GM04503 (cell line): ENCODE data around the gene ZNF415.
"Not testable (repeated sequence)": the region's sequence is repeated elsewhere in the genome, so short reads cannot be mapped to it uniquely, and the experiment has no call there.

Experiments used
- DNase-seq: peaks from one replicate; pipeline ENCODE4 v3.0.0-alpha.2; 2012; ENCODE audit warnings: low read depth

Gene ZNF415

DNA sequence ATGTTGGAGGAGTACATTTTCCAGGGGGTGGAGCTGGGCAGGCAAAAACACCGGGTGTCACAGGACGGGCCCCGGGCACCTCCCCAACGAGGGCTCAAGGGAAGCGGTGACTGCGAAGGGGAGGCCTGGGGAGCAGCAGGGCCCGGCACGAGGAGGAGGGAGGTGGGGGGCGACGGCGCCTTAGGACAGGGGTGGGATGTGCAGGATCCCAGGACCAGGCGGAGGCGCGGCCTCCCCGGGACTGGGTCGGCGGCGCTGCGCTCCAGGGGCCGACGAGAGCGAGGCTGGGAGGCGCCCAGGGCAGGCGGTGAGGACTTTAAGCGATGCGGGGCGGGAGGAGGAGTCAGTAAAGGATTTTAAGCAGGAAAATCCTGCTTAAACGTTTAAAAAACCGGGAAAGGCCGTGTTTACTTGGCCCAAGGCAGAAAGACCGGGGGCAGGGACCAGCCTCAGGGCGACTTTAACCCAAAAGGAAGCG is 29.9 kb downstream of the ZNF415 start:
- peak; percentile 18 for DNase-seq

DNA sequence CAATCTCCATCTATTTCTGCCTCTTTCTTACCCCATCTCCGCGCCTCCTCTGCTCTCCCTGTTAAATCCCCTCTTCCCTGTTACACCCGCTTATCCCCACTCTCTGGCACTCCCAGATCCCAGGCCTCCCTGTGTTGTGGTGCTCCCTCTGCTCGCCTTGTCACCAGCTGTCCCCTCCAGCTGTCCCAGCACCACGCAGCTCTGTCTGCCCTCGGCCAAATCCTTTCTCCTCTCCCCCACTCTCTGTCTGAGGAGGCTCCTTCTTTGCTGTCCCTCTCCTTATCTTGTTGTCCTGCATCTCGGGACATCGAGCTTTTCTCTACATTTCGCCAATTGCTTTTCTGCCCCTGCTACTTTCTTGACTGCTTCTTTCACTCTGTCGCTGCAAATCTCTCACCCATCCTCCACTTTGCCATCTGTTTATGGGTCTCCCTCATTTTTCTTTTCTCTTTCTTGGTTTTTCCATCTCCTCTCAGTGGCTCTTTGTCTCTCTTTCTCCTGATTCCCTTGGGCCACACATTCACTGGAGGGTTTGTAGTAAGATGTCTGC is 30.4 kb downstream of the ZNF415 start:
- no peak for DNase-seq

DNA sequence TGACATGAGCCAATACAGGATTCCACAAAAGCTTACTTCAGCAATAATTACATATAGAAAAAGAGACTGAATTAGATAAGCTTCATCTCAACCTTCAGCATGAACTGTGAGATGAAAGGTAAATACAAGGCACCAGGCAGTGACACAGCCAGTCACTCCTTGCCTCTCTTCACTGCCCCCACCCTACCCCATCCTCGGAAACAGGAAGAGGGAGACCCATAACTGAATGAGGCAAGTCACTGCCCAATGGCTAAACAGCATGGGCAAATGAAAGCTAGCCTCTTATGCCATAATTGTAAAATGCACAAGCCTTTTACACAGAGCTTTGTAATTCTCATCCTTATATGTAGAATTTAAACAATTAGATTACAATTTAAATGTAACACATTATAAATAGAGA is 31.2 kb downstream of the ZNF415 start:
- DNase-seq: no peak

DNA sequence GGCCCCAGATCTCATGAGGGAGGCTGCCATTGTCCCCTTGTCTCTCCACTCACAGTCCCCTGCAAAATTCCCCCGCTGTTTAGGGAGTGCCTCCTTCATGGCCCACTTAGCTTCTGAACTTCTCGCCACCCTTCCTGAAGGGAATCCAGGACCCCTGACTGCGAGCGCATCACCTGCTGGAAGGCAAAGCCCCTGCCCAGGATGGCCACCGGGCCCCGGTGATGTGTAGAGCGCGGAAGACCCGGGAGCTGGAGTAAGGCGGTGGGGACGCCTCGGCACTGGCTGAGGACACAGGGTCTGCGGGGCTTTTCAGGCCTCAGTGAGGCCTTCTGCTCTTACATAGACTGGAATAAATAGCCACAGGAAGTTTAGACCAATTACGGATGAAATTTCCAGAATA is 34.1 kb downstream of the ZNF415 start:
- not testable (repeated sequence) for DNase-seq

DNA sequence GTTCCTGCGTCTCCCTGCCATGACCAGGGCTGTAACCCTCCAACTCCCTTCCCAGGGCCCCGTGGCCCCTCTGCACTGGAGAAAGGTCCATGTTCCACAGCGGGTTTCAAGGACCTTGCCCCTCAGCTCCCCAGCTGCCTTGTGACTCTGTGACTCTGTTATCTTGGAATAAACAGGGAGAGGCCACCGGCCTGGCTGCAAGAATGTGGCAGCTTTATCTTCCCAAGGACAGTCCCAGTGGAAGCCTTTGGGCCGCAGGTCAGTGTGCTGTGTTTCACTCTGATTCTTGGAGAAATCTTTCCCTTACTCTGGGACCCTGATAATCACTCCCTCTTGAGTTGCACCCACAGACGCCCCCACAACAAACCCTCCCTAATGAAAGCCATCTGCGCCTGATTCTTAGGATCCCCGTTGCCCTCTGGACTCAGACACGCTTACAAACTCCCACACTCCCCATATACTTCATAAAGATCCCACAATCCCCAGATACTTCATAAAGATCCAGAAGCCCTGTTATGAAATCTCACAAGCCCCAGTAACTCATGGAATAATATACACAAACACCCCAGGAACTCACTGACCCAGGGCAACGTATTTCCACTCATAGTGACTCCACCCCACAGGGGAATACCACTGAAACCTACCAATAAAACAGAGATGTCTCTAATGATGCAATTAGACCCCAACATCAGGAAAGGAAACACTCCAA is 35.6 kb downstream of the ZNF415 start:
- DNase-seq: not testable (repeated sequence)

DNA sequence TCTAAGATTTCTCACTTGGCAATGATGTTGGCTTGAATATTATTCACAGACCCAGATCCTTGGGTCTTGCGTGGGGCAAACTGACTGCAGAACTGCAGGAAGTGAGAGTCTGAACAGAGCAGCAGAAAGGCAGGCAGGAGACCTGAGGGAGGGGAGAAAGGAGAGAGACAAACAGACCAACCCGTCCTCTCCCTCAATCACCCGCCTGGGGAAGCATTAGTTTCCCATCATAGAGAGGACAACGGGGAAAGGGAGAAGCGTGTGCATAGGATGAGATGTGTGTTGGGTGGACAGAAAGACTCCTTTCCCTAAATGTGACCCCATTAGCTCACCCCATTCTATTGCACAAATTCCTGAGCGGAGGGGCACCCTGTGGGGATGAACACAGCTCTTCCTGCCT is 36.1 kb downstream of the ZNF415 start:
- DNase-seq: not testable (repeated sequence)

DNA sequence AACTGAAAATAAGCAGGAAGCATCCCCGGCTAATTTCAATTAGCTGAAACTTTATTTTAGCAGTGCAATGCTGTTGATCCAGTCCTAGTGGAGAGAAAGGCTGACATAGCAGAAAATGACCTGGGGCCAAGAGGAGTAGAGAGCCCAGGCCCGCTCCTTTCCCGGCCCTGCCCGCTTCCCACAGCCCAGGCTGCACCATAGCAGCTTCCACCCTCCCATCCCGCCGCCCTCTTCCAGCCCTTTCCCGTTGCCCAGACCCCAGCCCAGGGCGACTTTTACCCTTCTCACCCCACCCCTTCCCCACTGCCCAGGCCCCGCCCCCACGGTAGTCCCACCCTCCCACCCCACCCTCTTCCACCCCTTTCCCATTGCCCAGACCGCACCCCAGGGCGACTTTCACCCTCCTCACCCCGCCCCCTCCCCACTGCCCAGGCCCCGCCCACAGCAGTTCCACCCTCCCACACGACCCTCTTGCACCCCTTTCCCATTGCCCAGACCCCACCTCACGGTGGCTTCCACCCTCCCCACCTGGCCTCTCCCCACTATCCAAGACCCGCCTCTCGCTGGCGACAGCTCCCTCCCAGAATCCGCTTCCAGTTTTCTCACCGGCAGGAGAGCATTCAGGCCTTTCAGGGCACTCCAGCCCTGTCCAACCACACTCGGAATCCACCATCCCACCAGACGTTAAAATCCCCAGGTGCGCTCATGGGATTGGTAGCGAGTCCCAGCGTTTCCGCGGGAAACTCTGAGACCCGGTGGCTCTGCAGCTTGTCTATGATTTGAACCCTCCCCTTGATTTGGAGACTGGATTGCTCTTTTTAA is 37.7 kb downstream of the ZNF415 start:
- no peak for DNase-seq

DNA sequence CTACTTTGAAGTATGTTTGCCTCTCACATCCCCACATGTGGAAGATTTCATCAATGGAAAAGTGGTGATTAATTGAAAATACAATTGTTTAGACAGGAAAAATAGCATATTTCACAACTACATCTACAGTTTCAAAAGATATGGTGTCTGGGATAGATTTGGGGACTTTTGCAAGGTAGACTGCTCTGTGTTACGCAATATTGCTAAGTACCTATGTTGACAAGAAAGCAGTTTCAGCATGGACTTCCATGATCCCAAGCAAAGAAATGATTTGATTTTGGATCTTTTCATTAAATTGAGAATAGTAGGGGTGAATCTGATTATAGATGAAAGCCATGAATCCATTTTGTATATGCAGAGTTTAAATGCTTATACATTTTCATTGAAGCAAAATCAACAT is 40.0 kb downstream of the ZNF415 start:
- no peak for DNase-seq

DNA sequence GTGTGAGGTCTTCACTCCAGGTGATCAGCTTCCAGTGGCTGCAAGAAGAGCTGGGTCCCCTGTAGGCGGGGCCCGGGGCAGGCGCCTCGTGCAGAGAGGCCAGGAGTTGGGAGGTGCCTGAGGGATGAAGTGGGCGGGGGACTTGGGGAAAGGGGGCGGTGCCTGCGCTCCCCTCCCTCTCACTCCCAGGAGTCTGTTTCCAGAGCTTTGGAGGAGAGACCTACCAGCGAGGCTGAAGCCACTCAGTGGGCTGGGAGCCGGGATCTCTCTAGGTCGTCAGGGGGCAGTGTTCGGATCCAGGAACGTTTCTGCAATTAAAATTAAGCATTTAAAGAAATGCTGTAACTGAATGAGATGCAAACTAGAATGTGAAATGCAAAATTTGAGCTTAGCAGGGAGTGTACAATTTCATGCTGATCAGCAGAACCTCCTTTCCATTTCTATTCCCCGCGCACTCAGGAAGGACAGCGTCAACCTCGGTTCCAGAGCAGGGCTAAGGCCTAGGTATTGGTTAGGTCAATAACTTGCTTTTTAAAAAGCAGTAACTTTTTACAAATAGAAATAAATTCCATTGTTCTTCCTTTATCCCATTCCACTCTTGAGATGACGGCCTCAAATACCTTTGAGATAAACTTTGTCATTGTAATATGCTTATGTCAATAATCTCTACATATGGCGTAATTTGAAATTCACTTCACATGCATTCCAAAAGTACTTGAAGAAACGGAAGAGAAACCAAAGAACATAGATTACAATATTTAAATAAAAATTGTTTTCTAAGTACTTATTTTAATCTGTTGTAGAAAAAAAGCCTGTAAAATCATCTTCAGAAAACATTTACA is 41.1 kb downstream of the ZNF415 start:
- no peak for DNase-seq

DNA sequence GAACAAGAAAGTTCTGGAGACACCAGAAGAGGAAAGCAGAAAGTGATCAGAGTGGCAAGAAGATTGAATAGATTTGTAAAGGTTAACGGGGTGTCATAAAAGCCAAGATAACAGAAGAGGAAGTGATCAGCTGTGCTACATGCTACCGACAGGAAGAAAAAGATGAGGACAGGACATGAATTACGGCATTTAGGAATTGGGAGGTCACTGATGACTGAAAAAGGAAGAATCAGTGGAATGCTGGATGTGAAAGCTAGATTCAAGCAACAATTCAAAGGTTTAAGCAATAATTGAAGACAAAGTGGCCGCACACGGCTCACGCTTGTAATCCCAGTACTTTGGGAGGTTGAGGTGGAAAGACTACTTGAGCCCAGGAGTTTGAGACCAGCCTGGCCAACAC is 44.6 kb downstream of the ZNF415 start:
- DNase-seq: no peak

DNA sequence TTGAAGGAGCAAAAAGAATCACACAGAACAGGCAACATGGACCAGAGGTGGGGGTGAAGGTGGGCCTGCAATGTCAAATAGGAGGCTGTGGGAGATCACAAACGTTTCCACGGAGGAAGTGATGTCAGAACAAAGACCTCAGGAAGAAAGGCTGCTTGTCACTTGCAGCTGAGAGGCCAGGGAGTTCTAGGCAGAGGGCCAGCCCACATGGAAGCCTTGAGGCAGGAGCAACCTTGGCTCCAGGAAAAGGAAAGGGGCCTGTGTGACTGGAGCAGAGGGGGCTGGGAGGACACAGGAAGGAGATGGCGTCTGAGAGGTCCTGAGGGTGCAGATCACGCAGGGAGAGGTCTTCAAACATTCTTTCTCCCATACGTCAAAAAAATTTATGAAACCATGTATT is 45.8 kb downstream of the ZNF415 start:
- no peak for DNase-seq

DNA sequence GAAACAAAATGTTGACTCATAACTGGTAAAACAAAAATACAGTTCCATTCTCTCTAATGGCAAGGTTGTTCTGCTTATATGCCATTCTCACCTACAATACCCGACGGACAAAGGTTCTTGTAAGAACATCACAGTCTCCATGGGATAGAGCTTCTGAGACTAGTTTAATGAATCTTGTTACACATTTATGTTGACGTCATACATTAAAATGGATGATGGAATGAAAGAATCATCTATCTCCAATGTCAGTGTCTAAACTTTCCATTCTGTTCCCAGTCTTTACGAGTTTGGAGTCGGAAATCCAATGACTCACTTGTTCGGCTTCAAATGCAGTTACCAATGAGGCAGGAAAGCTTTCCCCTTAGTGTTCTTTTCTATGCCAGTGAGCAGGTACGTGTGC is 47.2 kb downstream of the ZNF415 start:
- DNase-seq: no peak

DNA sequence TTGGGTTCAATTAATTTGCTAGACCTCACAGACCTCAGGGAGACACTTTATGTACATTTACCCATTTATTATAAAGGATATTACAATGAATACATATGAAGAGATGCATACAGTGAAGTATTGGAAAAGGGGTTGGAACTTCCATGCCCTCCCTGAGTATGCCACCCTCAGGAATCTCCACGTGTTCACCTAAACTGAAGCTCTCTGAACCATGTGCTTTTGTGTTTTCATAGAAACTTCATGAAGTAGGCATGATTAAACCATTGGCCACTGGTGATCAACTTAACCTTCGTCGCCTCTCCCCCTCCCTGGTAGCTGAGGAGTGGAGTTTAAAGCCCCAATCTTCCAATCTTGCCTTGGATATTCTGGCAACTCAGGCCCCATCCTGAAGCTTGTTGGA is 49.8 kb downstream of the ZNF415 start:
- DNase-seq: no peak

DNA sequence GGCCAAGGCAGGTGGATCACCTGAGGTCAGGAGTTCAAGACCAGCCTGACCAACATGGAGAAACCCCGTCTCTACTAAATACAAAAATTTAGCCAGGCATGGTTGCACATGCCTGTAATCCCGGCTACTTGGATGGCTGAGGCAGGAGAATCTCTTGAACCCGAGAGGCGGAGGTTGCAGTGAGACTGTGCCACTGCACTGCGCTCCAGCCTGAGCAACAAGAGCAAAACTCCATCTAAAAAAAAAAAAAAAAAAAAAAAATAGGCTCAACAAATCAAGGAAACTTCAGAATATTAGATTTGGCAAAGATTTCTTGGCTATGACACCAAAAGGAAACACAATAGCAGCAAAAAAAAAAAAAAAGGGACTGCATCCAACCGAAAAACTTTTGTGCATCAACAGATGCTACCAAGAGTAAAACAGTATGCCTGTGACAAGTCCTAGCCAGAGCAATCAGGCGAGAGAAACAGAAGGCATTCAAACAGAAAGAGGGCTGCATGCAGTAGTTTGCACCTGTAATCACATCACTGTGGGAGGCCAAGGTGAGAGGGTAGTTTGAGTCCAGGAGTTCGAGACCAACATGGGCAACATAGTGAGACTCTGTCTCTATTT is 53.3 kb downstream of the ZNF415 start:
- DNase-seq: no peak

DNA sequence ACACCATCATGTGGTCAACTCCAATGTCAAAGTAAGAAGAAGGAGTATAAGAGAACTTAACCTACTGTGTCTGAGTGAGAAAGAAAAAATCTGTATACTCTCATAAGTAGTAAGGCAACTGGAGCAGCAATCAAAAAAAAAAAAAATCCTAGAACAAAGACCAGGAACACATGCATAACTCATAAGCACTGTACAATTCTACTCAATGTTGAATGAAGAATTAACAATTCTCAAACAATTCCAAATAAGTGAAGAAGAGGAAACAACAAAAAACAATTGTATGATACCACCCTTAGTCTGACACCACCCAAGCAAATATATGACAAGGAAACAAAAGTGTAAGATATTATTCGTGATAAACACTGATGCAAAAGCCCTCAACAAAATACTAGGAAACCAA is 54.0 kb downstream of the ZNF415 start:
- no peak for DNase-seq

DNA sequence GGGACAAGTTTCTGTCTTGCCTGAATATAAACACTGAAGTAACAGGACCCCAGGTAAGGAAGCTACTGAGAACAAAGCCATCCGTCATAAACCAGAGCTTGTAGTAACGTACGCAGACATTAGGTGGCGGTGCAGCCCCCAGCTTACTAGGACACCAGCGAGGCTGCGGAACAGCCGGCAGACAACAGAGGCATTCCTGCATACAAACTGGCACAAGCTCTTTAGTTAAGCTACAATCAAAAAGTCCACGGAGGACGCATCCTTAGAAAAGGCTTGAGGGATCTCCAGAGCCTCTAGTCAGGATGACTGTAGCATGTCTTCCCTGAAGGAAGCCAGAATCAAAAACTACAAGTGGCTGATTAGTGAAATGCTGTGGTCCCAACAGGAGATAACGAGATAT is 55.7 kb downstream of the ZNF415 start:
- DNase-seq: no peak

DNA sequence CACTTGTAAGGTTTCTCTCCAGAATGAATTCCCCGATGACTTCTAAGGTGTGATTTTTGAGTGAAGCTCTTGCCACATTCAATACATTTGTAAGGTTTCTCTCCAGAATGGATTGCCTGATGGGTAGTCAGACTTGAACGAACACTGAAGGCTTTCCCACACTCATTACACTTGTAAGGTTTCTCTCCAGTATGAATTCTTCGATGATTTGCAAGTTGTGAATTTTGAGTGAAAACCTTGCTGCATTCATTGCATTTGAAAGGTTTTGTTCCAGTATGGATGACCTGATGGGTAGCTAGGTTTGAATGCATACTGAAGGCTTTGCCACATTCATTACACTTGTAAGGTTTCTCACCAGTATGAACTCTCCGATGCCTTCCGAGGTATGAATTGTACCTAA is 63.9 kb downstream of the ZNF415 start:
- DNase-seq: no peak

DNA sequence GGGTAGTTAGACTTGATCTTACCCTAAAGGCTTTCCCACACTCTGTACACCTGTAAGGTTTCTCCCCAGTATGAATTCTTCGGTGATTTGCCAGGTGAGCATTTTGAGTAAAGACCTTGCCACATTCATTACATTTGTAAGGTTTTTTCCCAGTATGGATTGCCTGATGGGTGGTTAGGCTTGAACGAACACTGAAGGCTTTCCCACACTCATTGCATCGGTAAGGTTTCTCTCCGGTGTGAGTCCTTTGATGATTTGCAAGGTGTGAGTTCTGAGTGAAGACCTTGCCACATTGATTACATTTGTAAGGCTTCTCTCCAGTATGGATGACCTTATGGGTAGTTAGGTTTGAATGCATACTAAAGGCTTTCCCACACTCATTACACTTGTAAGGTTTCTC is 64.5 kb downstream of the ZNF415 start:
- DNase-seq: no peak

DNA sequence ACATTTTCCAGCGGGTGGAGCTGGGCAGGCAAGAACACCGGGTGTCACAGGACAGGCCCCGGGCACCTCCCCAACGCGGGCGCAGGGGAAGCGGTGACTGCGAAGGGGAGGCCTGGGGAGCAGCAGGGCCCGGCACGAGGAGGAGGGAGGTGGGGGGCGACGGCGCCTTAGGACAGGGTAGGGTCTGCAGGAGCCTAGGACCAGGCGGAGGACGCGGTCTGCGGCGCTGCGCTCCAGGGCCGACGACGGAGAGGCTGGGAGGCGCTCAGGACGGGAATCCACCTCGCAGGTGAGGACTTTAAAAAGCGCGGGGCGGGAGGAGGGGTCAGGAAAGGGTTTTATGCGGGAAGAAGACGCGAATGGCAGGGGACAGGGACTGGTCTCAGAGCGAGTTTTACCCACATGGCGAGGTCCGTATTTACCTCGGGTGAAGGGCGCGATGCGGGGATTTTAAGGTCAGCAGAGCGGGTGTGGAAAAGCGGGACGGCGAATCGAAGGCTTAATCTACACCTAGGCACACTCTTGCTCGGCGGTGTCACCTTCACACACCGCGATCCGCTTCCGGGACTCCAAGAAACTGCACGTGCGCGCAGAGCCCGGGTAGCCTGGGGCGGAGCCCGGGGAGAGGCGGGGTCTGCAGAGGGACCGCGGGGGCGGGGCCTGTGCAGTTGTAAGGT is 74.7 kb downstream of the ZNF415 start:
- no peak for DNase-seq
